Transverse colon (tissue), 4 donors: ENCODE measurements around the gene PLXNC1. TPM values are rescaled to one million over a fixed set of nuclear protein-coding genes. Genes with fewer than 3 reads are reported as not detected.
A peak's percentile ranks its signal among the peaks of the same experiment; 100 is the strongest.

Experiments
- DNase-seq: peaks from one replicate; pipeline ENCODE4 v3.0.0-alpha.2; 2019
- H3K27ac ChIP-seq, 4 donors: fragments of 200-600 bp; sonication (generic); 2 replicates each; pipeline ENCODE4 v1.5.1; 2016 to 2018; ENCODE audit warnings: inconsistent platforms in 4 of 4
- H3K27me3 ChIP-seq: fragments of 200-600 bp; sonication (generic); 2 replicates; pipeline ENCODE4 v1.5.1; 2017; ENCODE audit warnings: inconsistent platforms
- H3K36me3 ChIP-seq, 4 donors: fragments of 200-600 bp; sonication (generic); 2 replicates each; pipeline ENCODE4 v1.5.1; 2017 to 2019; ENCODE audit warnings: inconsistent platforms in 4 of 4
- H3K4me1 ChIP-seq, 4 donors: fragments of 200-600 bp; sonication (generic); 2 replicates each; pipeline ENCODE4 v1.5.1; 2017 to 2020; ENCODE audit warnings: inconsistent platforms in 4 of 4
- H3K4me3 ChIP-seq, 4 donors: fragments of 200-600 bp; sonication (generic); 1 replicate in 1 of 4; 2 replicates in 3 of 4; pipeline versions ENCODE4 v1.5.1 to v1.6.1; 2017 to 2019; ENCODE audit warnings: inconsistent platforms in 4 of 4
- H3K9me3 ChIP-seq, 2 donors: fragments of 200-600 bp; sonication (generic); 2 replicates each; pipeline ENCODE4 v1.5.1; 2017 to 2019; ENCODE audit warnings: inconsistent platforms in 2 of 2
- EP300 ChIP-seq: sonication (generic); formaldehyde crosslinking; IDR thresholded peaks from one replicate; pipeline ENCODE4 v1.6.1; 2017; ENCODE audit warnings: antibody characterized with exemption, low read depth
- POLR2A ChIP-seq: fragments of 450-650 bp; IDR thresholded peaks from one replicate; pipeline ENCODE4 v1.6.1; 2016; ENCODE audit warnings: antibody characterized with exemption, mild to moderate bottlenecking, moderate library complexity
- POLR2AphosphoS5 ChIP-seq, 3 donors: sonication (generic); formaldehyde crosslinking; IDR thresholded peaks; one replicate each; pipeline ENCODE4 v1.6.1; 2016; ENCODE audit warnings: antibody characterized with exemption in 3 of 3
- WGBS, 2 donors: methylation state at CpG; one replicate each; pipeline ENCODE4 v1.1.5; 2018; ENCODE audit warnings: low coverage in 1 of 2; 5-methylcytosine and 5-hydroxymethylcytosine counted together
- in situ Hi-C, 4 donors: fragments of 200-750 bp; cut with MboI; loops; one replicate each; pipeline versions ENCODE4 v1.15.0 to v1.15.1; 2017; ENCODE audit warnings: low sequenced_read_pairs in 3 of 4, low pct_ligation_motif_present in 1 of 4, low pct_unique_long_range_greater_than_20kb in 1 of 4
- intact Hi-C: fragments of 100-400 bp; cut with DNase I; formaldehyde crosslinking; loops from one replicate; pipeline ENCODE4 v1.15.1; 2023; ENCODE audit warnings: low total_unique reads
- total RNA-seq, 4 donors: library from RNA; depleted of rRNA; stranded (reverse); fragments of >200 nt; gene quantifications; one replicate each; pipeline ENCODE4 v1.1.0, GENCODE V29; 2016
- TF ChIP-seq, protein P1 (sequence below), 5 experiments: fragments of 200-600 bp in 3 of 5; fragments of 450-650 bp in 2 of 5; sonication (generic) in 3 of 5; IDR thresholded peaks; 1 replicate in 2 of 5; 2 replicates in 3 of 5; pipeline ENCODE4 v1.5.1; 2016 to 2017; ENCODE audit warnings: antibody characterized with exemption in 5 of 5, inconsistent platforms in 3 of 5, mild to moderate bottlenecking in 2 of 5, moderate library complexity in 1 of 5

Gene PLXNC1
- total RNA-seq, 4 donors from 2014 or later = 3.3 to 12.7 (median 6.8) TPM

DNA sequence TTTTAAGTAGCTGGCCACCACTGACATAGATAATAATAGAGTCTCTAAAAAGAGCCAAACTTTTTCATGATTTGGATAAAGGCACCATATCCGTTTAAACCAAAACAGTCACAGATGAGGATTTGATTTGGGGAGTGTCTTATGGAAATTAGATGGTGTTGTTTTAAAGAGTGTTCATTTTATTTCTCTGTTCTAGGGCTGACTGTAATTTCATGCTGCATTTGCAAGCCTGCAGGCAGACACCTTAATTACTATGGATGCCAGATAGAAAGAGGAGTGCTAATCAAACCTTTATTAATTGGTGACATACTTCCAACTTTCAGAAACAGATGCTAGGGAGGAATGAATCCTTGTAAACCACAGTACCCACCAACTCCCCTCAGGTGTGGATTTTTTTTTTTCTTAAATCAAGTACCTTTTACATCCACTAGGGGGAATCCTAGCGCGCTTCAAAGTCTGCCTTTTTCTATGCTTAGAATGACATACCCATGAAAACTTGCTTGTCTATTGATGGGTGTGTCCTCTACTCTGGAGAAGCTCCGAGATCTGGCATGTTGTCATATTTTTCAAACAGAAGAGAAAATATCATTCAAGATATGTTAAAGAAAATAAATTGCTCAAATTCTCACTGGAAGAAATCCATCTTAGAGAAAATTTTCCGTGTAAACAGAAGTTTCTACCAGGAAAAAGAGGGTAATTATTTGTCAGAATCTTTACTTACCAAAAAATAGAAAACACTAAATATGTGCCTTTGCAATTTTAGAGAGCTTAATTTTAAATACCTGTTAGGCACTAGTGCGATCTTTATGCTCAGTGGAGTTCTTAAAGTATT lies 14.2 kb upstream of the PLXNC1 start:
- DNase-seq = no peak
- in situ Hi-C loops = loop anchor here (10.0 to 25.0 kb wide), 3 partner anchors 301 to 401 kb away; no protein-coding TSS in a partner anchor

DNA sequence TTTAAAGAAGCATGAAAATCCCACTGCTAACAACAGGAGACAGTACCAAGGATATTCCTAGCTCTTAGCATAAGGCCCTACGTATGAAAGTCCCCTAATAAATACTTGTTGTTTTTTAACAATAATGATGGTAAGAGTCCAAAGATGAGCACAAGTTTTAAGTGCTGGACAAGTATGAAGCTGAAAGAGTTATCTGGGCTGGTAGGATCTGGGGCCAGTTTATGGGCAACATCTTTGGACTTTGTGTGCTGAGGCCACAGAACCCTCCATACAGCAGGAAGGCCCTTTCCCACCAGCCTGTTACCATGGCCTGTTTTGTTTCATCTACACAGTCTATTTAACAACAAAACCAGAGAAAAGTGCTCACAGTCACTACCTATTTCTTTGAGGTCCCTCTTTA lies 12.5 kb upstream of the PLXNC1 start:
- Histone ChIP-seq H3K4me1 (peaks cover 0 to 4% (median 0%) of the 10 kb centered on the region in 4 donors), H3K9me3 (no peaks in the 10 kb centered on the region), H3K36me3 (no peaks in the 10 kb centered on the region), H3K27me3 (no peaks in the 10 kb centered on the region), H3K4me3 (no peak overlapping the region), H3K27ac (no peak overlapping the region)
- no peak for TF ChIP-seq POLR2A
- no peak for TF ChIP-seq POLR2AphosphoS5 (IDR thresholded peaks at IDR 0.05)
- TF ChIP-seq, protein P1, sequence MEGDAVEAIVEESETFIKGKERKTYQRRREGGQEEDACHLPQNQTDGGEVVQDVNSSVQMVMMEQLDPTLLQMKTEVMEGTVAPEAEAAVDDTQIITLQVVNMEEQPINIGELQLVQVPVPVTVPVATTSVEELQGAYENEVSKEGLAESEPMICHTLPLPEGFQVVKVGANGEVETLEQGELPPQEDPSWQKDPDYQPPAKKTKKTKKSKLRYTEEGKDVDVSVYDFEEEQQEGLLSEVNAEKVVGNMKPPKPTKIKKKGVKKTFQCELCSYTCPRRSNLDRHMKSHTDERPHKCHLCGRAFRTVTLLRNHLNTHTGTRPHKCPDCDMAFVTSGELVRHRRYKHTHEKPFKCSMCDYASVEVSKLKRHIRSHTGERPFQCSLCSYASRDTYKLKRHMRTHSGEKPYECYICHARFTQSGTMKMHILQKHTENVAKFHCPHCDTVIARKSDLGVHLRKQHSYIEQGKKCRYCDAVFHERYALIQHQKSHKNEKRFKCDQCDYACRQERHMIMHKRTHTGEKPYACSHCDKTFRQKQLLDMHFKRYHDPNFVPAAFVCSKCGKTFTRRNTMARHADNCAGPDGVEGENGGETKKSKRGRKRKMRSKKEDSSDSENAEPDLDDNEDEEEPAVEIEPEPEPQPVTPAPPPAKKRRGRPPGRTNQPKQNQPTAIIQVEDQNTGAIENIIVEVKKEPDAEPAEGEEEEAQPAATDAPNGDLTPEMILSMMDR (IDR thresholded peaks at IDR 0.05) = no peak
- no peak for TF ChIP-seq EP300
- WGBS, 2 donors = 80 to 100% methylated on average over 1 of the region's 1 CpG
- no peak for DNase-seq
- intact Hi-C loops = loop anchor here (5.0 kb wide), 1 partner anchor 396 kb away; no protein-coding TSS in a partner anchor
- in situ Hi-C loops = loop anchor here (5.0 to 25.0 kb wide), 5 partner anchors 299 to 401 kb away; no protein-coding TSS in a partner anchor

More for the DNA sequence above, 14.2 kb upstream of the PLXNC1 start:
- no peaks in the 10 kb centered on the region for H3K36me3 ChIP-seq
- TF ChIP-seq, protein P1 (IDR thresholded peaks at IDR 0.05) = peak; percentile 77 to 88 (median 81)
- TF ChIP-seq POLR2AphosphoS5 (IDR thresholded peaks at IDR 0.05) = no peak
- TF ChIP-seq EP300 = no peak
- TF ChIP-seq POLR2A = no peak
- peaks cover 5% of the 10 kb centered on the region for H3K27me3 ChIP-seq
- no peak overlapping the region for H3K27ac ChIP-seq
- WGBS, 2 donors = 28% methylated on average over 6 of the region's 6 CpGs
- intact Hi-C loops = no loop called here
- H3K4me1 ChIP-seq = peaks cover 0 to 4% (median 0%) of the 10 kb centered on the region in 4 donors
- H3K4me3 ChIP-seq = no peak overlapping the region
- H3K9me3 ChIP-seq = no peaks in the 10 kb centered on the region

DNA sequence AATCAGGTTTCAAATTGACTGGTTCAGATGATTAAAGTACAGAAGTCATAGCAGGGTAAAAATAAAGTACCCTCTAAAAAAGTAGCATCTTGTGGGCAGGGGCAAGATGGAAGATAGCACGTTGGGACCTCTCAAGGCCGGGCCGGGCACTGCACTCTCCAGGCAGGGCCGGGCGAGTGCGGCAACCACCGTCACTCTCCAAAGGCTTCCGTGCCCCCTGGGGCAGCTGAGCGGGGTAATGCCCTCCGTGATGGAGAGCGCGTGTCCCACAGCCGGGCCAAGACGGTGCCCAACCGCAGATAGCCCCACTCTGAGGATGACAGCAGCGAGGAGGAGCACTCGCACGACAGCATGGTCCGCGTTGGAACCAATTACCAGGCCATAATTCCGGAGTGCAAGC lies 8.6 kb upstream of the PLXNC1 start:
- TF ChIP-seq, protein P1 (IDR thresholded peaks at IDR 0.05) = no peak
- no peak for TF ChIP-seq POLR2A
- TF ChIP-seq EP300 = no peak
- no peak overlapping the region for H3K27ac ChIP-seq
- H3K36me3 ChIP-seq = no peaks in the 10 kb centered on the region
- WGBS, 2 donors = 90% methylated on average over 21 of the region's 21 CpGs; no CpG with 5 or more reads in 1 of the 2 donors
- no peaks in the 10 kb centered on the region for H3K9me3 ChIP-seq
- H3K27me3 ChIP-seq = peaks cover 9% of the 10 kb centered on the region
- DNase-seq = no peak
- intact Hi-C loops (loop anchor here (5.0 to 10.0 kb wide), 2 partner anchors 295 to 392 kb away; no protein-coding TSS in a partner anchor), in situ Hi-C loops (loop anchor here (5.0 to 25.0 kb wide), 5 partner anchors 295 to 397 kb away; no protein-coding TSS in a partner anchor)
- no peaks in the 10 kb centered on the region for H3K4me1 ChIP-seq
- no peak overlapping the region for H3K4me3 ChIP-seq

DNA sequence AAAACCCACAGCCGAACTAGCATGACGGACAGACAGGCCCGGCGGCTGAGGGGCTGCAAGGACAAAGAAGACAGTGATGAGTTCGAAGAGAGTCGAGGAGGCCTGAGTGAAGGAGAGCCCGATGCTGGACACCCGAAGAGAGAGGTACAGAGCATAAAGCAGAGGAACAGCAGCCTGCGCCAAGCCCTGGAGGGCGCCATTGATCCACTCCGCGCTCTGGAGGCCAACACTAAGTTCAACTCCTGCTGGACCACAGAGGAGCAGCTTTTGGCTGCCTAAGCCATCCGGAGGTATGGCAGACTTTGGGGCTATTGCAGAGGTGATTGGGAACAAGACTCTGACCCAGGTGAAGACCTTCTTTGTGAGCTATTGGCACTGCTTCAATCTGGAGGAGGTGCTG lies 7.8 kb upstream of the PLXNC1 start:
- Histone ChIP-seq H3K4me1 (no peaks in the 10 kb centered on the region), H3K4me3 (no peak overlapping the region), H3K36me3 (no peaks in the 10 kb centered on the region), H3K27me3 (peaks cover 11% of the 10 kb centered on the region), H3K27ac (no peak overlapping the region), H3K9me3 (no peaks in the 10 kb centered on the region)
- TF ChIP-seq POLR2A = no peak
- no peak for TF ChIP-seq EP300
- TF ChIP-seq POLR2AphosphoS5 (IDR thresholded peaks at IDR 0.05) = no peak
- TF ChIP-seq, protein P1 (IDR thresholded peaks at IDR 0.05) = peak in 4 of 5 experiments; percentile 18 to 38 (median 33)
- DNase-seq = peak; percentile 36
- 90% methylated on average over 13 of the region's 13 CpGs; no CpG with 5 or more reads in 1 of the 2 donors for WGBS, 2 donors
- in situ Hi-C loops = loop anchor here in 2 of 4 donors (25.0 kb wide), 1 partner anchor 297 kb away; no protein-coding TSS in a partner anchor
- intact Hi-C loops = loop anchor here (10.0 kb wide), 1 partner anchor 294 kb away; no protein-coding TSS in a partner anchor
